B cell (primary cell): ENCODE data around the gene PLXDC1.

ENCODE experiments used
- EZH2 ChIP-seq: IDR thresholded peaks from 2 replicates; pipeline ENCODE4 v1.6.1; 2012; ENCODE audit warnings: borderline replicate concordance, low read depth, mild to moderate bottlenecking, moderate library complexity, low read length; ENCODE audit not compliant: insufficient read depth, poor library complexity, severe bottlenecking
- TF ChIP-seq, protein P1 (sequence below): fragments of 200-600 bp; IDR thresholded peaks from one replicate; pipeline ENCODE4 v1.8.0; 2022; ENCODE audit warnings: antibody characterized with exemption, mild to moderate bottlenecking

DNA sequence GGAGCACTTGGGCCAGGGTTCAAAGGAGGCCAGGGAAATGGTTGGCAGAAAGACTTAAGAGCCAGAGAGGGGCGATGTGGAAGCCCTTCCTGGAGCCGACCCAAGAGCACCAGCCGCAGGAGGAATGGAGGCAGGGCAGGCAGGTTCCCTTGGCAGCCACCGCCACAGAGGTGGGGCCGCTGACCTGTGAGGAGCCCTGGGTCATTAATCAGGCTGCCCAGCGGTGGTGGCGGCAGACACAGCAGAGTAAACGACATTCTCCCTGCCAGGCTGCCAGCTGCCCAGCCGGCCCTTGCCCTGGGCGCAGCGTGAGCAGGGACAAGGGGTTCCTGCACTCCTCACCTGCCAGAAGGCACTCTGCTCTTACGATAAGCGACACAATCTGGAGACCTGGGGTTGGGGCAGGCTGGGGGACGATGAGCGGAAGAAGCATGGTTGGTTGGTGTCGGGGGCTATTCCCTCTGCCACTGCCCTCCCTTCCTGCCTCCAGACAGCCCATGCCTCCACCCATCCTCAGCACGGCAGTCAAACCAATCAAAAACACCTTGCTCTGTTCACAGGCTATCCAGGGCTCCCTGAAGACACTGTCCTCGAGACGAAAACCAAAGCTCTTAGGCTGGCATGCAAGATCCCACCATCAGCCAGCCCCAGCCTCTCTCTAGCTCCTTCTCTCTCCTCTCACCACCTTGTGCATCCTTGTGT is 40.9 kb downstream of the PLXDC1 start:
- TF ChIP-seq, protein P1, sequence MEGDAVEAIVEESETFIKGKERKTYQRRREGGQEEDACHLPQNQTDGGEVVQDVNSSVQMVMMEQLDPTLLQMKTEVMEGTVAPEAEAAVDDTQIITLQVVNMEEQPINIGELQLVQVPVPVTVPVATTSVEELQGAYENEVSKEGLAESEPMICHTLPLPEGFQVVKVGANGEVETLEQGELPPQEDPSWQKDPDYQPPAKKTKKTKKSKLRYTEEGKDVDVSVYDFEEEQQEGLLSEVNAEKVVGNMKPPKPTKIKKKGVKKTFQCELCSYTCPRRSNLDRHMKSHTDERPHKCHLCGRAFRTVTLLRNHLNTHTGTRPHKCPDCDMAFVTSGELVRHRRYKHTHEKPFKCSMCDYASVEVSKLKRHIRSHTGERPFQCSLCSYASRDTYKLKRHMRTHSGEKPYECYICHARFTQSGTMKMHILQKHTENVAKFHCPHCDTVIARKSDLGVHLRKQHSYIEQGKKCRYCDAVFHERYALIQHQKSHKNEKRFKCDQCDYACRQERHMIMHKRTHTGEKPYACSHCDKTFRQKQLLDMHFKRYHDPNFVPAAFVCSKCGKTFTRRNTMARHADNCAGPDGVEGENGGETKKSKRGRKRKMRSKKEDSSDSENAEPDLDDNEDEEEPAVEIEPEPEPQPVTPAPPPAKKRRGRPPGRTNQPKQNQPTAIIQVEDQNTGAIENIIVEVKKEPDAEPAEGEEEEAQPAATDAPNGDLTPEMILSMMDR: no peak
- no peak for TF ChIP-seq EZH2
